Measurements from ENCODE around the gene IGDCC3.

The IGDCC3 gene

DNA sequence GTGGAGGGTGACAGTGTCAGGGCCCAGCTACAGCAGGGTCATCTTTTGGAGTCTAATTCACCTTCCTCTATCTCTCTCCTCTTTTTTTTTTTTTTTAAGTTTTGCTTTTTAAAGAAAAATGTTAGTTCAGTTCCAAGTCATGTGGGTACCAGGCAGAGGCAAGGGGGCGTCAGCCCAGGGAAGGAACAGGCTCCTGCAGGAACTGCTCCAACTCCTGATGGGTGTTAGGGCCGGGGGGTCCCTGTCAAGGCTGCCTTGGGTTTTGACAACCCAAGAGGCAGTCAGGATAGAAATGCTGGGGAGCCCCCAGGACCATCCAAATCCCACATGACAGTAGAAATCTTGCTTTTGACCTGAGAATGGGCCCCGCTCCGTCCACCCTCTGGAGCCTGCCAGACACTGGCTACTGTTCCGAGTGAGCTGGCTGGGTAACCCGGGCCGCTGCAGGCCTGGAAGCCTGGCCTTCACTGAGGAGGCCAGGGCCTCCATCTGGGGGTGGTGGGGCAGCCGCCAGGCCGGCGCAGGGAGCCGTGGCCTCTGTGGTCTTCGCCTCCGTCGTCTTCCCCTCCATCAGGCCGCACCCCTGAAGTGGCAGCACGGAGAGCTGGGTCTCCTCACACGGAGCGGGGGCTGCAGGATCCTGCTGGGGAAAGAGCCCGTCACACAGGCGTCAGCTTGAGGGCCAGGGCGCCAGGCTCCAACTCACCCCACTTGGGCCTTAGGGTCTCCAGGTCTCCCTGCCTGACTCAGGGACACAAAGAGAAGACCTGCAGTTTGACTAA lies 49.1 kb downstream of the IGDCC3 start:
- DNase-seq (ENCODE audit: low read depth, low spot score): no peak

DNA sequence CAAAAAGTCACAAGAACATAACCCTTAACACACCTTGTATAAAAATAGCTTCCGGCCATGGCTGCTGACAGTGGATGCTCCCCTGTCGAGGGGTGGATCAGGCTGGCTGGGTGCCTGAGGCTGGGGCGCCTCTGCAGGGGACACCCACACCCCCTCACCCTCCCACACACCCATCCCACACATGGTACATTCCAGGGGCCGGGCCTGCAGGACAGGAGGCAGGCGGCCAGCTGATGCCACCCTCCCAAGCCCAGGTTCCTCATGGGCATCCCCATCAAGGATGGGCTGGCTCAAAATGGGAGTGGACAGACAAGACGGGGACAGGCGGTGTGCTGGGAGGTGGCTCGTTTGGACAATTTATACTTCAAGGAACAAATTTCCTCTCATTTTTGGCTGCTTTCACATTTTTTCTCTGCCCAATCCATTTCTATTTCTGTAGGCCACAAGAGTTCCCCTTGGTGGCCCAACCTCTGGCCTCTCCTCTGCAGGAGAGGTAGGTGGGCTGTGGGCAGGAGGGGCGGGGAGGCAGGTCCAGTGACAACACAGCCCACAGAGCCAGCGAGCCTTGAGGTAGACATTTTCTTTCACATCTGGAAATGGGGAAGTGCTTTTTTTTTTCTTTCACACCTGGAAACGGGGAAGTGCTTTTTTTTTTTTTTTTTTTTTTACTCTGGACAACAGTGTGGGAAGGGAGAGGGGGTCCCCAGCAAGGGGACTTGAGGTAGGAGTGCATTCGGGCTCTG lies 50.0 kb downstream of the IGDCC3 start:
- DNase-seq (ENCODE audit: low read depth, low spot score): no peak

DNA sequence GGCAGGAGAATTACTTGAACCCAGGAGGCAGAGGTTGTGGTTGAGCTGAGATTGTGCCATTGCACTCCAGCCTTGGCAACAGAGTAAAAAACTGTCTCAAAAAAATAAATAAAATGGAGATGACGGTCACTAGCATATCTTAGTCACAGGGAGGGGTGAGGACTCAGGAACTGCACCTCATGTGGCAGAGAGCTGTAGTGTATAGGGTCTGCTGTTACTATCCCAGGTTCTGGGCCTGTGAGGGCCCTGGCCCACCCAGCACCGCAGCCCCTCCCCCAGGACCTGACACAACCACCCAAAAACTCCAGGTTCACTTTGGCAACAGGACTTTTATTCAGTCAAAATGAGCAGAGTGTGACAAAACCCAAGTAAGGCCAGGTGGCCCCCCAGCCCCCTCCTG lies 51.0 kb downstream of the IGDCC3 start:
- DNase-seq (ENCODE audit: low read depth, low spot score): no peak

DNA sequence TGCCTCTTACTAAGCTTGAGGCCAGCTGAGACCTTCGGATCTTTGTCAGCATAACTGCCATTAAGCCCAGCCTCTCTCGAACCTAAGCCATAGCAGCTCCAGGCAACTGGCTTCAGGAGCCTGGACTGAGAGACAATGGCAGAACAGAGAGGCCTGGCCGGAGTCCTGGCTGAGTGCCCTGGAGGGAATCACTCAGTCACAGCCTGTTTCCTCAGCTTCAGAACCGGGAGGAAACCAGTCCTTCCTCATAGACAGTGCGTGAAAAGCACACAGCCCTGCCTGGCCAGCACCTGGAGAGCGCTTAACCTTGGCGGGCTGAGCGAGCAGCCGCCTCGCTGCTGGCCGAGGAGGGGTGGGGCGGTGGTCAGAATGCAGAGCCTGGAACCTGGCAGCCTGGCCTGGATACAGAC lies 51.7 kb downstream of the IGDCC3 start:
- peak; percentile 39 for DNase-seq (ENCODE audit: low read depth, low spot score)

DNA sequence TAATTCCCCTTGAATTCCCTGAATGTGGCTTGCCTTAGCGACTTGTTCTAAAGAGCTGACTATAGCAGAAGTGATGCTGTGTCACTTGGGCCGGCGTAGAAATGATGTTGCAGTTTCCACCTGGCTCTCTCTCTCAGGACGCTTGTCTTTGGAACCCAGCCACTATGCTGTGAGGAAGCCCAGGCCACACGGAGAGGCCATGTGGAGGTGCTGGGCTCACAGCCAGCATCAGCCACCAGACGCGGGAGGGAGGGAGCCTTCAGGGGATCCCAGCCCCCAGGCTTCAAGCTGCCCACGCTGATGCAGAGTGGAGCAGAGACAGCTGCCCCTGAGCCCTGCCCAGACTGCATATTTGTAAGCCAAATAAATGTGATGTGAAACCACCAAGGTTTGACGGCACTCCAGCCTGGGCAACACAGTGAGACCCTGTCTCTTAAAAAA lies 54.7 kb downstream of the IGDCC3 start:
- DNase-seq (ENCODE audit: low read depth, low spot score): peak; percentile 76

DNA sequence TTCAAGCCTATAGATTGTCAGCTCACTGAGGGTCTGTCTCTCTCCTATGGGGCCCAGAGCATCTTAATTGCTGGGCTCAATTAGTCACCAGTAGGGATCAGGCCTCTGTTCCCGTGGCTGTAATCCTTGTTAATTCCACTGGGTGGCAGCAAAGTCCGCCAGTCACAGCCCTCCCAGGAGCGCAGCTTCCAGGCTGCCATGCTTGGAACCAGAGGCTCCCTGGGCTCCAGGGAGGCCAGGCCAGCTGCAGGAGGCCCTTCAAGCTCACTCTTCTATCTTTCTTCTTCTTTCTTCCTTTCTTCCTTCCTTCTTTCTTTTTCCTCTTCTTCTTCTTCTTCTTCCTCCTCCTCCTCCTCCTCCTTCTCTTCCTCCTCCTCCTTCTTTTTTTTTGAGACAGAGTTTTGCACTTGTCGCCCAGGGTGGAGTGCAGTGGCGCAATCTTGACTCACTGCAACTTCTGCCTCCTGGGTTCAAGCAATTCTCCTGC lies 58.9 kb downstream of the IGDCC3 start:
- peak; percentile 92 for DNase-seq (ENCODE audit: low read depth, low spot score)

DNA sequence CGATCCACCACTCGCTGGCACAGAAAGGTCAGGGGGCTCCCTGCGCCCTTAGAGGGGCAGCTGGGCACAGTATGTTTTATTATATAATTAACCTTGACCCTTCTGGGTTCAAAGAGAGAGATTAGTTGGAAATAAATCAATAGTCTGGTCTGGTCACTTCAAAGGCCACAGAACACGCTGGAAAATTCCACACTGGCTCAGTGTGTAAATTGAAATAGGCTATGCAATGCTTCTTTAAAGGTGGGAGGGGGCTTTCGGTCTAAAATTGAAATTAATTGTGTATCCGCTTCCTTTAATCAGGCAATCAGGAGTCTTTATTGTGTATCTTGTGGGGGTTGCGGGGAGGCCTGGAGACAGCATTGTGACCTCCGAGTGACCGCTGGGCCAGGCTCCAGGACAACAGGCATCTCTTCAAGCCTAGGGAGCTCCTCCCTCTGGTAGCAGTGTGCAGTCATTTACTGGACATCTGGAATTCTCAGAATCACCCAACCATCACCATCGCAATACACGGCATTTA lies 65.3 kb downstream of the IGDCC3 start:
- no peak for DNase-seq (ENCODE audit: low read depth, low spot score)

DNA sequence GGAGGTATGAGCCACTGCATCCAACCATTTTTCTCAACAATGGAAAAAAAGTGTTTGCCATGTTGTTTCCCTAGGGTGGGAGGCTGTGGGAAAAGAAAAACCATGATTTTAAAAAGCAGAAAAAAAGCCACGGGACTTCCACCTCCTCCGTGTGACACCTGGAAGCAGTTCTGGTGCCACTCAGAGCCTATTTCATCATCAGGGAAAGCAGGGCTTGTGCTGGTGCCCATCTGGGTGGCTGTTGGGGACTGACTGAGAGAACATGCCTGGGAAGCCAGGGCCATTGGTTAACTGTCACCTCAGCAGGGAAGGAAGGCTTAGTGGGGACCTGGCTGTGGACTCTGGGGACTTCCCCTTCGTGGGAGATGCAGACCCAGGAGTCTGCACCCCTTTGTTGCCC lies 66.0 kb downstream of the IGDCC3 start:
- no peak for DNase-seq (ENCODE audit: low read depth, low spot score)

DNA sequence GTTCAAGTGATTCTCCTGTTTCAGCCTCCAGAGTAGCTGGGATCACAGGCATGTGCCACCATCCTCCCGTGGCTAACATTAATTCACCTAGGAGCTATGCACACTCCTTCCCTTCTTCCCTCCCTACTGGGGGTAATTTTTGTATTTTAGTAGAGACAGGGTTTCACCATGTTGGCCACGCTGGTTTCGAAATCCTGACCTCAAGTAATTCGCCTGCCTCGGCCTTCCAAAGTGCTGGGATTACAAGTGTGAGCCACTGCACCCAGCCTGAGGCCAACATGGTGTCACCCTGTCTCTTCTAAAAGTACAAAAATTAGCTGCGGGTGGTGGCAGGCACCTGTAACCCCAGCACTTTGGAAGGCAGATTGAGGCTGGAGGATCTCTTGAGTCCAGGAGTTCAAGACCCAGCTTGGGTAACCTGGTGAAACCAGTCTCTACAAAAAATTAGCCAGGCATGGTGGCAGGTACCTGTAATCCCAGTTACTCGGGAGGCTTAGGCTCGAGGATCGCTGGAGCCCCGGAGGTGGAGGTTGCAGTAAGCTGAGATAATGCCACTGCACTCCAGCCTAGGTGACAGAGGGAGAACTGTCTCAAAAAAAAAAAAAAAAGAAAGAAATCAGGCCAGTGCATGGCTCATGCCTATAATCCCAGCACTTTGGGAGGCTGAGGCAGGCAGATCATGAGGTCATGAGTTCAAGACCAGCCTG lies 67.2 kb downstream of the IGDCC3 start:
- no peak for DNase-seq (ENCODE audit: low read depth, low spot score)

DNA sequence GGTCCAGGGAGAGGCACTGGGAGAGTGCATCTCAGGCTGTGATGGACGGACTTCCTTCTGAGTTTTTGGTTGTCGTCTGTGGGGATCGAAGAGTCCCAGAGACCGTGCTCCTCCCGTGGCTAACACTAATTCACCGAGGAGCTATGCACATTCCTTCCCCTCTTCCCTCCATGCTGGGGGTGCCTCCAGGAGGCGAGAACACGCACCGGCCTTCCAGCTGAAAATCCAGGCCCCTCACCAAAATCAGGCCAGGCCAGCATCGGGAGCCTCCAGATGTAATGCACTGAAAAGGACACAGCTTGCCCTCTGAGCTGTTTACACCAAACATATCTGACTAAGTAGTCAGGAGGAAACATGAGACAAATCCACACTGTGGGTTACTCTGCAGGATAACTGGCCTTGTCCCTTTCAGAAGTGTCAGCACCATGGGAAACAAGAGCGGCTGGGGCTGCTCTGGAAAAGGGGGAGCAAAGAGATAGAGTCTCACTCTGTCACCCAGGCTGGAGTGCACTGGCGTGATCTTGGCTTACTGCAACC lies 67.9 kb downstream of the IGDCC3 start:
- DNase-seq (ENCODE audit: low read depth, low spot score): no peak

DNA sequence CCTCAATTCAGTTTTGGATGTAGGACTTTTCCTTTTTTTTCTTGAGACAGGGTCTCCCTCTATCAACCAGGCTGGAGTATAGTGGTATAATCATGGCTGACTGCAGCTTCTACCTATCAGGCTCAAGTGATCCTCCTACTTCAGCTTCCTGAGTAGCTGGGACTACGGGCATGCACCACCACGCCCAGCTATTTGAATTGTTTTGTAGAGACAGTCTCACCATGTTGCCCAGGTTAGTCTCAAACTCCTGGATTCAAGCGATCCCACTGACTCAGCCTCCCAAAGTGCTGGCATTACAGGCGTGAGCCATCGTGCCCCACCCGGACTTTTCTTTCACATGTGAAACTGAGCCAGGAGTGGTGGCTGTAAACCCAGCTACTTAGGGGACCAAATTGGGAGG lies 69.8 kb downstream of the IGDCC3 start:
- no peak for DNase-seq (ENCODE audit: low read depth, low spot score)

DNA sequence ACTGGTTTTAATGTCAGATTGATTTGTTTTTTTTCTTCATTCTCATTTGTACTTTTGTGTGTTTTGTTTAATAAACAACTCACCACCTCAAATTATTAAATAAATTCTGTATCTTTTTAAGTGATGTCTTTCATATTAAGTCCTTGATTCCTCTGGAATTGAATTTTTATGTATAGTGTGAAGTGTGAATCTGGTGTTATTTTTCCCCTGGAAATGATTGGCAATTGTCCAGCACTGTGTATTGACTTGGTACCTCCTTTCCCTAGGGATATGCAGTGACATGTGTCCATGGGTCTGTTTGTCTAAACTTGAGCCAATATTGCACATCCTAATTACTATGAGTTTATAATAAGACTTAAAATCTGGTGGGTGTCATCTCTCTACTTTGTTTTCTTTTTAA lies 71.3 kb downstream of the IGDCC3 start:
- no peak for DNase-seq (ENCODE audit: low read depth, low spot score)

DNA sequence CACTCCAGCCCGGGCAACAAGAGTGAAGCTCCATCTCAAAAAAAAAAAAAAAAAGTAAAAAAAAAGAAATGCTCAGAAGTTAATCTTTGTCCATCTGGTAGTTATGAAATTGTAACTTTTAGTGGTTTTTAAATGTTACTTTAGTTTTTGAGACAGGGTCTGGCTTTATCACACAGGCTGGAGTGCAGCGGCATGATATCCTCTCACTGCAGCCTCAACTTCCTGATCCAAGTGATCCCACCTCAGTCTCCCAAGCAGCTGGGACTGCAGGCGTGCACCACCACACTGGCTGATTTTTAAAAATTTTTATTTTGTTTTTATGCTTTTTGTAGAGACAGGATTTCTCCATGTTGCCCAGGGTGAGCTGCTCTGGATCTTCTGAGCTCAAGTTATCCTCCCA lies 72.0 kb downstream of the IGDCC3 start:
- DNase-seq (ENCODE audit: low read depth, low spot score): no peak

DNA sequence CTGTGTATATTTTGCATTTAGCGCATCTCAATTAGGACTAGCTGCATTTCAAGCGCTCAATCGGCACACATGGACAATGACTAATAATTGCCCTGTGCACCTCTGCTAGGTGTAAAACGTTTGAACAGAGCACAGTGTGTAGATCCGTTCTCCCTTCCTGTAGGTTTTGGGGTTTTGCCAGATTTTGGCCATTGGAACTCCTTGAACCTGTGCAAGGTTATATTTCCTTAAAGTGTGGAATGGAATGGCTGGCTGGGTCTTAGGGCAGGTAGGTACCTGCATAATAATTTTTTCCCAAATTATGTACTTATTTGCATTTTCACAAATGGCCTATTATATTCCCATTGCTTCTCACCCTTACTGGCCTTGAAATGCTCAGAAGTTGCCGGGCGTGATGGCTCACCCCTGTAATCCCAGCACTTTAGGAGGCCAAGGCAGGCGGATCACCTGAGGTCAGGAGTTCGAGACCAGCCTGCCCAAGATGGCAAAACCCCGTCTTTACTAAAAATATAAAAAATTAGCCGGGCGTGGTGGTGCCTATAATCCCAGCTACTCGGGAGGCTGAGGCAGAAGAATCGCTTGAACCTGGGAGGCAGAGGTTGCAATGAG lies 72.5 kb downstream of the IGDCC3 start:
- no peak for DNase-seq (ENCODE audit: low read depth, low spot score)

DNA sequence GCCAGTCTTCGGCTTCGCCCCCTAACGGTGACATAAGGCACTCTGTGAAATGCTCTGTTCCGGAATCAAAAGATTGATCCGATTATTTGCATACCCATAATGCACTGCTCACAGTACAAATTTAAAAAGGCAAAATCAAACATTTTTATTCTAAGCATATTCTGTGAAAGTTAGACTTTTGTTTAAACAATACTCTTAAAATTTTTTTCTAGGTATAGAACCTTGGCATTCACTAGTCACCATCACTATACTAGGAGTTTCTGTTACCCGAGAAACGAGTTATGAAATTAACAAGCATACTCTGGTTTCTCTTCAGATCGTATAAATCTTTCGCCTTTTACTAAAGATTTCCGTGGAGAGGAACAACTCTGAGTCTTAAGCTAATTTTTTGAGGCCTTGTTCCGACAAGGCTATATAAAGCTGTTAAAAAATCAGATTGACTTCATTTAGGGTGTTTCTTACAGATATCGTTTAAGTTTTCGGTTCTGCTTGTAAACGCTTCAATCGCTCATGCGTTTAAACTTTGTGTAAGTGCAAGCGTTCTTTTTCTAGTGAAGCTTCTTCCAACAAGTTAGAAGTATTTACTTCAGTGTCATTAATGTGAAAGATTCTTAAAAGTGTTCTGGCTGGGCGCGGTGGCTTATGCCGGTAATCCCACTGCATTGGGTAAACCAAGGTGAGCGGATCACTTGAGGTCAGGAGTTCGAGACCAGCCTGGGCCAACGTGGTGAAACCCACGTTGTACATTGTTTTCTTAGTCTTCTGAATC lies 73.2 kb downstream of the IGDCC3 start, which contains the start of gene RNU5B-1:
RNU5B-1 (plus strand) TSS at position 297 of the 769 bp plus-strand sequence.
- DNase-seq (ENCODE audit: low read depth, low spot score): peak; percentile 92

DNA sequence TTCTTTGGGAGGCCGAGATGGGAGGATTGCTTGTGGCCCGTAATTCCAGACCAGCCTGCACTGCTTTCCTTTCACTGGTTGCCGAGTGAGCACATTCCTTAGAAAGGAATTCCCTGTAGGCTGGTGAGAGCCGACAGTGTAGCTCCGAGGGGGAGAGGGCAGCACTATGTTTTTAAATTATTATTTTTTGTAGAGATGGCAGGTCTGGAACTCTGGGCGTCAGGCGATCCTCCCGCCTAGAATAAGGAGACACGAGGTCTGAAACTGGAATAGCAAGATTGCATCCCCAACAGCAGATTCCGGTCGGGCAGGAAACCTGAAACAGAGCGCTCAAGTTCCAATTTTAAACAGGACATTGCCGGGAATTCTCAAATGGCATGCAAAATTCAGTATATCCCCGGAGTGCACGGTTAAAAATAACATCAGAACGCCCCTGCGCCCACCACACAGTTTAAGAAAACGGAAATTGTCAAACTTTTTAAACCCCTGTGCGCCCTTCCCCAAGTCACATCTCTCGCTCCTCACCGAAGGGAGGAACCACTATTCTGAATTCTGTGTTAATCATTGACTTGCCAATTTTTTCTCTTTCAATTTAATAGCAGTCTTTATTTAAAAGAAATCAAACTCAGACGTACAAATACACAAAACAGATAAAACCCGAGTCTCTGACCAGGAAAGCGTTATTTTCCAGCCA lies 74.0 kb downstream of the IGDCC3 start:
- DNase-seq (ENCODE audit: low read depth, low spot score): peak; percentile 65

DNA sequence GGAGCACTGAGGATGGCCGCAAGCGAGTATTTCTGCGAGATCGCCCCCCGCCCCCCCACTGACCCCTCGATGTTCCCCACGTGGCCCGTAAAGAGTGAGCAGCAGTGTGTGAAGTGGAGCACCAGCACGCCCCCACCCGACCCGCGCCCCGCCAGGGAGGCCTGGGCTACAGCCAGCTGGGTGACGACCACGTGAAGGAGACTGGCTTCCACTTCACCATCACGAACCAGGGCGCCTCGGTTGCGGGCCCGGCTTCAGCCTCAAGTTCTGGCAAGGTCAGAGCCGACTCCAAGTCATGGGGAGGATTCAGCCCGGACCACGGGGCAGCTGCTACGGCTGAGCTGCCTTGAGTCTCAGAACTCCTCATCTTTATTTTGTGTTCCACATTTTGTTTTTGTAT lies 75.7 kb downstream of the IGDCC3 start:
- DNase-seq (ENCODE audit: low read depth, low spot score): no peak

DNA sequence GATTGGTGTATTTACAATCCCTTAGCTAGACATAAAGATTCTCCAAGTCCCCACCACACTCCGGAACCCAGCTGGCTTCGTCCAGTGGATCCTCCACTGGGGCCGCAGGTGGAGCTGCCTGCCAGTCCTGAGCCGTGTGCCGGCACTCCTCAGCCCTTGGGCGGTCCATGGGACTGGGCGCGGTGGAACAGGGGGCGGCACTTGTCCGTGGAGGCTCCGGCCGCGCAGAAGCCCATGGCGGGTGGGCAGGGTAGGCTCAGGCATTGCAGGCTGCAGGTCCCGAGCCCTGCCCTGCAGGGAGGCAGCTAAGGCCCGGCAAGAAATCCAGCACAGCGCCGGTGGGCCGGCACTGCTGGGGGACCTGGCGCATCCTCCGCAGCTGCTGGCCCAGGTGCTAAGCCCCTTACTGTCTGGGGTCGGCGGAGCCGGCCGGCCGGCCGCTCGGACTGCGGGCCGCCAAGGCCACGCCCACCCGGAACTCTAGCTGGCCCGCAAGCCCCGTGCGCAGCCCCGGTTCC lies 76.8 kb downstream of the IGDCC3 start:
- DNase-seq (ENCODE audit: low read depth, low spot score): no peak

DNA sequence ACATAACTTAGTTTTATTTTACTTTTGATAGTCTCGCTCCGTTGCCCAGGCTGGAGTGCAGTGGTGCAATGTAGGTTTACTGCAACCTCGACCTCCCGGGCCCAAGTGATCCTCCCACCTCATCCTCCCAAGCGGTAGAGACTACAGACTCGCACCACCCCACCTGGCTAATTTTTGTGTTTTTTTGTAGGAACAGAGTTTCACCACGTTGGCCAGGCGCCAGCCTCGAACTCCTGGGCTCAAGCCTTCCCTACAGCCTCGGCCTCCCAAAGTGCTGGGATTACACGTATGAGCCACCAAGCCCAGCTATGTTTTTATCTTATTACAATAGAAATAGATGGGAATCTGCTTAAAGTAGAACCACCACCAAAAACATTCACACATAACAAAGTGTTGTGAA lies 79.1 kb downstream of the IGDCC3 start:
- DNase-seq (ENCODE audit: low read depth, low spot score): no peak
